Stimulated activated CD8-positive, alpha-beta memory T cell treated with anti-CD3 and anti-CD28 coated beads, Interleukin-2, amount 100 ng/mL, for 1 hour (primary cell): Measurements from ENCODE around the gene S1PR3.

Source experiments
- DNase-seq, 2 donors: peaks; one replicate each; pipeline ENCODE4 v3.0.0-alpha.2; 2020; ENCODE audit warnings: low read depth in 2 of 2

Gene S1PR3

DNA sequence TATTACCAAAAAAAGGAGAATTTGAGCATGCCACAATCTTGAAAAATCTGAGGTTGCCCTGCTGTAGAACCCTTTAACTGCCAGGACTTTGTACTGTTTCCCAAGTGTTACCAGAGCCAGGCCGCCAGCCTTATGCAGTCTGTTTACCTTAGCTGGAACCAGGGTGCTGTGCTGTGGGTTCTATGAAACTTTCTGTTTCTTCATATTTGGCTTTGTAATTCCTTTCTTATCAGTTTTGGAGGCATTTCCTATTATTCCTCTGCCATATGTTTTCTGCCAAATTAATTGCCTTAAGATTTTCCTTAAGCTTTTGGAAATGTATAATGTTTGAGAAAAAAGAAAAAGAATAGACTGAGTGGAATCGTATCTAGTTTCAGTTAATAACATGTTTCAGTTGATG is 2.1 kb downstream of the S1PR3 start:
- DNase-seq, result no peak

DNA sequence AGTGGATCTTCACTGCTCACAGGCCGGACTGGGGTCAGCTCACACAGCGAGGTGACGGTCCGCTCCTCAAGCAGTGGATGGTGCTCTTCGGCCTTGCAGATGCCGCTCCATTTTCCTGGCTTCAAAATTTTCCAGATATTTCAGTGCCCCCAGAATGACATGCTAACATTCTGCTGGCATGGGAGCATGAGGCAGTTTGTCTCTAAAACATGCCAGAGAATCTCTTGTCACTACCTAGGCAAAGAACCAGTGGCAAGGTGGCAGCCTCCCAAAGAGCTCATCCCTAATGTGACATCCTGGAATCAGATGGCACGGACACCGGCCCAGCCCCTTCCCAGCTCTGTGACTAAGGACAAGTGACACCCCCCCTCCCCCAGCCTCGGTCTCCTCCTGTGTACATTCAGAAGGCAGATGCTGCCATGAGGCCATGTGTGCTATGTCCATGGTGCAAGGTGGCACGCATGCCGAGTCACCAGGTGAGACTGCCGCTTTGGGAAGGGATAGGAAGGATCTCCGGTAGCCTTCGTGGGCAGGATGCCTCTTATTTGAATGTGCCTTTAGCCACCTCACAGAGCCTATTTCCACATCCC is 2.7 kb downstream of the S1PR3 start:
- DNase-seq, result no peak

DNA sequence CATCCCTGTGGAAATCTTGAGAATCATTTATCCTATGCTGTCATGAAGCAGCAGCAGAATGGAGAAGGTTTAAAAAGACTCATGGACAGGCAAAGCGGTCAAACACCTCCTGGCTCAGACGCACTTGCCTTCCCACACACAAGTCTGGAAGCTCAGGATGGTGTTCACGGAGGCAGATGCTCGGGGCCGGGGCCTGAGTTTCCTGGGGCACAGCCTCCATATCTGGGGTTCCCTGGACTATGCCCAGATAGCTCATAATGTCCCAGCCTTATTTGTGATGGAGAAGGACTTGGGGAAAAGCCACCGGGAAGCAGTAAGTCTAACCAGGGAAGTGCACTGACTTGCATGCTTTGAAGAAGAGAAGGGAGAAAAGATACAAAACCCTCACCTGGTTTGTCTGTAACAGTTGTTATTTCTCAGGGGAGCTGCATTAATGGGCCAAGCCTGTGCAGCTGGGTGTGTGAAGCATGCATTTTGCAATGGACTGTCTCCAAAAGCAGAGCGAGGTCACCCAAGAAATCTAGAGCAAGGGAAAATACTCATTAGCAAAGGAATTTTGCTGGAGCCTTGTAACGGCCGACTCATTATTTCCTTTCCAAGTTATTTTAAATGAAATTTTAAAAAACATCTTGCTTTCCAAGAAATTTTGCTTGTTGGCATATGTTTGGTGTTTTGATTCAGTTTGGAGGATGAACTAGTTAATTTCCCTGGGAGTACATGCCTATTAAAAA is 3.4 kb downstream of the S1PR3 start:
- no peak for DNase-seq

DNA sequence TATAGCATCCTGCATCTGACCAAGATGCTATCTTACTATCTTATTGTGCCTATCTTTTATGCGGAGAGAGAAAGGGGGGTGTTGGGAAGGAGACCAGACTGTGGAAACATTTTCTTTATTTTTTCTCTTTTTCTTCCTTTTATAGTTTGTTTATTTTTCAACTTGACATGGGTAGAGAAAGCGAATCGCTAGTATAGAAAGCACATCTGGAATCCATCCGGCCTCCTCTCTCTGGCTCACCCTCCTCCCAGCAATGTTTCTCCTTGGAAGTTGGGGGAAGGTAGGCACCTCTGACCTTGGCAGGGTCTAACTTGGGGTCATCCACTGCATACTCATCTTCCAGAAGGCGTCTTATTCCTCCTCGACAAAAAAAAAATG is 3.9 kb downstream of the S1PR3 start:
- DNase-seq, result no peak

DNA sequence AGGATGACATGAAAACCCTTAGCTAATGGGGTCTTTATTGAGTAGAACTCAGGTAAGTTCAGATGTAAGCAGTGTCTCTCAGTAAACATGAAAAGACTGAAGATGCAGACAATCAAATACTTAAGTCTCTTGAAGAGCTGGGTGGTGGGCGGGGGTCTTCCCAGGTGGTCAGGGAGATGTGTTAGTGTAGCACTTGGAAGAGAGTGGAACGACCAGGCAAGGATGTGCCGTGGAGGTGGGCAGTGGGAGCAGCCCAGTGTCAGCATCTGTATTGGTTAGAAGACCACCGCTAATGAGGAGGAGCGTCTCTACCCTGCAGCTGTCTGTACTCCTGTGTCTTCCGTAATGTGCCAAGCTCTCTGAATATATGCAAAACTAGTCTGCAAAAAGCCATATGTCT is 4.4 kb downstream of the S1PR3 start:
- DNase-seq, result no peak

DNA sequence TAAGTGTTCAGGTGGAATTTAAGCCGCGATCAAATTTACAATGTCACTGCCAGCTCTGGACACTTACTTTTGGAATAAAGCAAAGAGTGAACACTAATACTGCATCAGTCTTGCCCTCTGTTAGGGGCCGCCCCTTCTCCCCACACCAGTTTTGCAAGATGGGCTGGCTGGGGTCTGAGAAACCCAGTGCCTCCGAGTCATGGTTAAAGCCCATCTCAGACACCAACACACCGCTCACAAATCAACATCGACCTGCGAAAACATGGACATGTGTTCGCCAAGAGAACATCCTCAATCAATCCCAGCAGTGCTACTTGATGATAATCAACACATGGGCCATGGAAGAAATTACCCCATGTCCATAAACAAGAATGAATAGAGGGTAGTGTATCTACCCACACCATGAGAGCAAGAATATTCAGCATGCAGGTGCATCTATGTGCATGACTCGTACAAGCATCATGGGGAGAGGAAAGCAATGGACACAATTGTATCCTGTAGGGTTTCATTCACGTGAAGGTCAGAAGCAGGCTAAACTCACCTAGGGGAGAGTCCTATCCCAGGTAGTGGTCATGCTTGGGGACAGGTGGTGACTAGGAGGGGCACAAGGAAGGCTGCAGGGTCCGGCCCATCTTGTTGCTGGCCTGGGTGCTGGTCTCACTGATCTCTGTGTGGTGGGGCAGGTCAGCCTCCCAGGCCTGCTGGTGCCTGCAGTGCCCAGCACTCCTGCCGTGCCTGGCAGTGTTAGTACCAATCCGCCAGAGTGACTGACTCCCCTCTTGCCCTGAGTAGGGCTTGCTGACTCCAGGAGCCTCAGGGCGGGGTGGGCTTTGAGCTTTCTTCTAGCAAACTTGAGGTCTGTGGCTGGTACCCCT is 5.0 kb downstream of the S1PR3 start:
- DNase-seq, result no peak

DNA sequence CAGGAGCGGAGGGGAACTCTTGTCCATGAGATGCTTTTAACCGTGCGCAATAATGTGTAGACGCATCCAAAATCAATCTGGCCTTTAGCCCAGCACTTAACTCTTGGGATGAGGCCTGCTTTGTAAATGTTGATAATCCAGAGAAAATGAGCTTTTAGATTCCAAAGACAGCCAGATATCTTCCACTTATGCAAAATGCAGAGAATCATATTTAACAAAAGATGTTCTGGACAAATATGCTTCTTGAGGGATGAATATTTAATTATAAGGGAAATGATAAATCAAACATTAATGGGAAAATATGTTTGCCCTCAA is 5.6 kb downstream of the S1PR3 start:
- DNase-seq, result no peak

DNA sequence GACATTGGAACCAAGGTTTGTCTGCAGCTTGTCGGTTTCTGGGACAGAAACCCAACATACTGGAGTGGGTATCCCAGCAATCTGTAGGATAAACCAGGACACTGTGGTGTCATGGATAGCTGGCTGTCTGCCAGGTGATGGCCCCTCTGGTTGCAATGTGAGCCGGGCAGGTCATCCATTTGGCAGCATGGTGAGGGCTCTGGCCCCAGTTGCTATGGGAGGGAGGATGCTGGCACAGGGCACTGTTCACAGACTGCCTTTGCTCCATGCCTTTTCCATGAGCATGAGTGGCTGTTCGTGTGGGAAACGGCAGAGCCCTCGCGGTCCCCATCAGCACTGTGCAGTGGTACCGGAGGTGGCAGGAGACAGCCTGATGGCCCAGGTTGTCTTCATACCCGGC is 6.4 kb downstream of the S1PR3 start:
- no peak for DNase-seq

DNA sequence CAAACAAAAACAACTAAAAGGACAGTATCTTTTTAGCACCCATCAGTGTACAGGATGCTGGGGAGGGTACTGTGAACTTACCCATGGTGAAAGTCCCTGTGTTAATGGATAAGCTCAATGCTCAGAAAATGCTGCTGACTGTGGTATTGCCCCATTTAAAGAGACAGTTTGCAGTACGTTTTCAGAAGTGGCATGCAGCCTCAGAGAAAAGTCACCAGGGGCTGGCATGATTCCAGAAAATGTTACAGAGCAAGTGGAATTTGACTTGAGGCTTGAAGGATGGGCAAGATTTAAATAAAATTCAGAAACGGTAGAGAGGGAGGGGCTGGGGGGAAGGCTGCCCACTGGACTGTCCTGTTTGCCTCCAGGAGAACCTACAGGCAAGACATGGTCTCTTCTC is 7.2 kb downstream of the S1PR3 start:
- DNase-seq, result no peak

DNA sequence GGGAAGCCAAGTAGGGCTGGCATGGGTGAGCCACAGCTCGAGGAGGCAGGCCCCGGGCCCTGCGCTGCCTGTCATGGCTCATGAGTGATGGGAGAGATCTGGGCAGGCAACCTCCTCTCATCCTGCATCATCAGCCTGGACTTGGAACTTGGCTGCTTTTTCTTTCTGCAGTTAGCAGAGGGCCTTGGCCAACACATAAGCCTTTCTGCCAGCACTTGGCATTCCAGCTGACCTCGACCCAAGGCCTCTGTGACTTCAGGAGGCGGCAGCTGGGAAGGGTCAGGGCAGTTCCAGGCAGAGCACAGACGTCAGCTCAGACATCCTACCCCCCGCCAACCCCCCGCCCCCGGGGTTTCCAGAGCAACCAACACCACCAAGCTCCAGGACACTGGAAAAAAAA is 7.6 kb downstream of the S1PR3 start:
- no peak for DNase-seq

DNA sequence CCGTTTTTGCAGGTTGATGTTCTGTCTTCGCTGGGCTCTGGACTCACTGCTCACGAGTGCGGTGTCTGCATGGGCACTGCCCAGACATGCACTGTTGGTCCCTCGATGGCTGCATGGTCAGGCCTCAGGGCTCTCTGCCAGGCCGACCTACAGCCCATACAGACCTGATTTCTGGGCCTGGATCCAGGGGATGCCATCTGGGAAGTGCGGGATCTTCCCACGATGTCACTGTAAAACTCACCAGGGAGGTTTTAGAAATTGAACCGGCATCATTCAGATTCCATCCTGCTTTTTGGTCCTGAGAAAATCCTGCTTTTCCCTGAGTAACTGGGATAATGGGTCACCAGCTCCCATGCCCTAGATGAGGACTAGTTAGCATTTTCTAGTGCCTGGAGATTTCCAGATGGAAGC is 9.1 kb downstream of the S1PR3 start:
- no peak for DNase-seq

DNA sequence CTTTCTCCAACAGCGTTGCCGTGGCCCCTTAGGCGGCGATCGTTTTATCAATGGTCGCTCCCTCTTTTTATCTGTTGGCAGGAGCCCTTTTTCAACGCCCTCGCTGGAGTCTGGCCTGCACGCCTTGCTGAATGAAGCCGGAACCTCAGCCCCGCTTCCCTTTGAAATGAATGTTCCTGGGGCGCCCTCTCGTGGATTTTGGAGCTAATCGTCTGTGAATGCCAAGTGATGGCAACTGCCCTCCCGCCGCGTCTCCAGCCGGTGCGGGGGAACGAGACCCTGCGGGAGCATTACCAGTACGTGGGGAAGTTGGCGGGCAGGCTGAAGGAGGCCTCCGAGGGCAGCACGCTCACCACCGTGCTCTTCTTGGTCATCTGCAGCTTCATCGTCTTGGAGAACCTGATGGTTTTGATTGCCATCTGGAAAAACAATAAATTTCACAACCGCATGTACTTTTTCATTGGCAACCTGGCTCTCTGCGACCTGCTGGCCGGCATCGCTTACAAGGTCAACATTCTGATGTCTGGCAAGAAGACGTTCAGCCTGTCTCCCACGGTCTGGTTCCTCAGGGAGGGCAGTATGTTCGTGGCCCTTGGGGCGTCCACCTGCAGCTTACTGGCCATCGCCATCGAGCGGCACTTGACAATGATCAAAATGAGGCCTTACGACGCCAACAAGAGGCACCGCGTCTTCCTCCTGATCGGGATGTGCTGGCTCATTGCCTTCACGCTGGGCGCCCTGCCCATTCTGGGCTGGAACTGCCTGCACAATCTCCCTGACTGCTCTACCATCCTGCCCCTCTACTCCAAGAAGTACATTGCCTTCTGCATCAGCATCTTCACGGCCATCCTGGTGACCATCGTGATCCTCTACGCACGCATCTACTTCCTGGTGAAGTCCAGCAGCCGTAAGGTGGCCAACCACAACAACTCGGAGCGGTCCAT is 10.0 kb downstream of the S1PR3 start:
- DNase-seq, result peak; percentile 34 to 52

DNA sequence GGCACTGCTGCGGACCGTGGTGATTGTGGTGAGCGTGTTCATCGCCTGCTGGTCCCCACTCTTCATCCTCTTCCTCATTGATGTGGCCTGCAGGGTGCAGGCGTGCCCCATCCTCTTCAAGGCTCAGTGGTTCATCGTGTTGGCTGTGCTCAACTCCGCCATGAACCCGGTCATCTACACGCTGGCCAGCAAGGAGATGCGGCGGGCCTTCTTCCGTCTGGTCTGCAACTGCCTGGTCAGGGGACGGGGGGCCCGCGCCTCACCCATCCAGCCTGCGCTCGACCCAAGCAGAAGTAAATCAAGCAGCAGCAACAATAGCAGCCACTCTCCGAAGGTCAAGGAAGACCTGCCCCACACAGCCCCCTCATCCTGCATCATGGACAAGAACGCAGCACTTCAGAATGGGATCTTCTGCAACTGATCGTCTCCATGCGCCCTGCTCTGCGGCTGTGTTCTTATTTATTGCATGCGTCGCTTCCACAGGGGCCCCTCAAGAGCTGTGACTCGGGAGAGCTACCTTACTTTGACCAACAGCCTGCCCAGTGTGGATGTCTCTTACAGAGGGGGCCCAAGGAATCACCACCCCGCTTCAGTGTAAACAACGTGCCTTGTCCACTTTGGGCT is 10.8 kb downstream of the S1PR3 start:
- no peak for DNase-seq

DNA sequence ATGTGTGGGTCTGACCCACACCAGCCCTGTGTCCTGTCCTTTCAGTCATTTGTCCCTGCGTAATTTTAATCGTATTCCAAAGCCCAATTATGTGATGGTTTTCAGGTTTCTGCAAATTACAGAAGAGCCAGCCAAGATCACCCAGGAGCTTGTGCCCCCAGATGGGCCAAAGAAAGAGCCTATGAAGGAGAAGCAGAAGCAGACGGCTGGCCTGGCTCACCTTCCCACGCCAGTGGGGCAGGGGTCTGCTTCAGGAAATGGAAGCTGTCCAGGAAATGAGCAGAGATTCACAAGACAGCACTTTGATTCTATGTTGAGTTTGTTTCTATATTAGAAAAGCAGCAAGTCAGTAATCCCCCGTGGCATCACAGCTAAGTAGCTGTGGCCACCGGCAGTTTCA is 11.7 kb downstream of the S1PR3 start:
- no peak for DNase-seq

DNA sequence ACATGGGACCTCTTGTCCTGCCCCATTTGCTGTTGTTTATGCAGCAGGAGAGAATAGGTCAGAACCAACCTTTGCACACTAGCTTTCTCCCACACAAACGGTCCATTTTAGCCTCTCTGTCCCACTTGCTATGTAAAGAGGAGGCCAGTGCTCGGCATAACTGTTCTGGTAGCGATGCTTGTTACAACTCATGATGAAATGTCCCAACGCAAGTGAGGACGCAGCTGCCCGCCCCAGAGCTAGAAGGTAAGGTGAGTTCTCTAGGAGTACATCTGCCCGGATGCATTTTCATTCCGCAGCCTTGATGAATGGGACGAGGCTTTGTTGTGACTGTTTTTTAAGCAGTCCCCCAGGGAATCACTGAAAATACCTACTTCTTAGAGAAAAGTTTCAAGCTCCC is 14.1 kb downstream of the S1PR3 start:
- no peak for DNase-seq

DNA sequence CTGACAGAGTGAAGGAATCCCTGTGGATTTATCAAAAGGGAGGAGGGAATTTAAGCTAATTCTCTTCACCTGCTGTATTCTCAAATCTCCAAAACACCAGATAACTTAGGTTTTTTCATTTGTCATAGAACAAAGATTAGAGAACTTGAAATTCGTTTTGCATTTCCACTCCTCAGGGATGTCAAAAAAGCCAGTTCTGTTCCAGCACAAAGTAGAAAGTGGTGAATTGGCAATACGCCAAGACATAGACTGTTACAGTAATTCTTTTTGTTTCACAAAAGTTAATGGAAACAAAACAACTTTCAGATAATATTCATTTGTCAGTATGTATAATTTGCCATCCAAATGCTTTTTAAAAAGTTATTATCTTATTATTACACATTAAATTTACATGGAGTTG is 15.0 kb downstream of the S1PR3 start:
- no peak for DNase-seq

DNA sequence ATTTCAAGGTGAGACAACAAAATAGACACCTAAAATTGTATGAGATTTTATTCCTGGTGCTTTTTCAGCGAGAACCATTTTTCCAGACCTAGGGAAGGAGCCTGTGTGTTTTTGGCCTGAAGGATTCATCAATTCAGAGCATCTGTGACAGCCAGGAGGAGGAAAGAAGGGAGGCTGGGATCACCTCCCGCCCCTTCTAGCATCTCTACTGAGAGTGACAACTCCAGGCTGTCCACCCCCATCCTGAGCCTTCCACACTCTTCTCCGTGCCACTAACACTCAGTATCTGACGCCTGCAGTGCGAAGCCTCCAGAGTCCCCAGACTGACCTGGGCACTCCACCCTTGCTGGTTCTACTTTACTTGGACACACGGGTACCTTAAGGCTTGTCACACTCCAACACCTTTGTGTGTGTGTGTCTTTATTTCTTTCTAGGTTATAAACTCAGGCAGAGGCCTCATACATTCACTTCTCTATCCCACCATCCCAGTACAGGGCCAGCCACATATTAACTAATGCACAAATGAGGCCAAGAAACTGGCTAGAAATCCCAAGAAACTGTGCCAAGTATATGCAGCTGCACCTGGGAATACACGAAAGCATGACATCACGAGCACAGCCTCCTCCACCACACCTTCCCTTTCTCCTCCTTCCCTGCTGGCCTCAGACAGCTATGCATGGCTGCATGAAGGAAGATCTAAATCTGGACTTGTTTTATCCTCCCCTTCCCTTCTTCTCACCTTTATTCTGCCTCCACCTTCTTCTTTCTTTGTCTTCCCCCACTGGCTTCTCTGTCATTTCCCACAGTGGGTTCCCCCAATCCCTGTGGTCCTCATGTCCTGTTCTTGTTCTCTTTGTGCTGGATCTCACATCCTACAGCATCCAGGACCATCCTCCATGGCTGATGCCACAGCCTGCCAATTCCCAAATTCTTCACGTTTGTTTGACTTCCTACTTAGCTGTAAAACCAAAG is 16.0 kb downstream of the S1PR3 start:
- DNase-seq, result no peak

DNA sequence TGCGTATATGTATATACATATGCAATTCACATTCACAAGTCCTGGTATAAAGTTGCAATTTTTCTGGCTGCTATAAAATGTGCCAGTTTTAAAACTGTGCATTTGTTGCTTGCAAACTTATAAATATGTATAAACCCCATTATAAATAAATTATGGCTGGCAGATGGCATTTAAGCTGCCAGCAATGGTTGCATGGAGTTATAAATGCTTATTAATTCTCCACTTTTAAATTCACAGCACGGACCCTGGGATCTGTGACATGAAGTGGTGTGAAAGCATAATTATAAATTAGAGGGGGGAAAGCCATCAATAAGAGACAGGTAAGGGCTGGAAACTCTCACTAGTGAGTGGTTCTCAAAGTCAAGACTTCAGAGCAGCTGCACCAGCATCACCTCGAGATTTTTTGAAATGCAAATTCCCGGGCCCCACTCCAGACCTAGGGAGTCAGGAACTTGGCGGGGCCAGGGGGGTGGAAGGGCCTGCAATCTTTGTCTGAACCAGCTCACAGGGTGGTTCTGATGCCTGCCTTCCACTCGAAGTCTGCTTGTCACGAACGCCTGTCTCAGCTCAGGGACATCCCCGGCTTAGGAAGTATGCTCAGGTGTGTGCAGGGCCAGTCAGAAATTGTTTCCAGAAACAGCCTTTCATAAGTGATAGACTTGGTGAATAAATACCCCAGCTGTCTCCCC is 16.9 kb downstream of the S1PR3 start:
- DNase-seq, result no peak

DNA sequence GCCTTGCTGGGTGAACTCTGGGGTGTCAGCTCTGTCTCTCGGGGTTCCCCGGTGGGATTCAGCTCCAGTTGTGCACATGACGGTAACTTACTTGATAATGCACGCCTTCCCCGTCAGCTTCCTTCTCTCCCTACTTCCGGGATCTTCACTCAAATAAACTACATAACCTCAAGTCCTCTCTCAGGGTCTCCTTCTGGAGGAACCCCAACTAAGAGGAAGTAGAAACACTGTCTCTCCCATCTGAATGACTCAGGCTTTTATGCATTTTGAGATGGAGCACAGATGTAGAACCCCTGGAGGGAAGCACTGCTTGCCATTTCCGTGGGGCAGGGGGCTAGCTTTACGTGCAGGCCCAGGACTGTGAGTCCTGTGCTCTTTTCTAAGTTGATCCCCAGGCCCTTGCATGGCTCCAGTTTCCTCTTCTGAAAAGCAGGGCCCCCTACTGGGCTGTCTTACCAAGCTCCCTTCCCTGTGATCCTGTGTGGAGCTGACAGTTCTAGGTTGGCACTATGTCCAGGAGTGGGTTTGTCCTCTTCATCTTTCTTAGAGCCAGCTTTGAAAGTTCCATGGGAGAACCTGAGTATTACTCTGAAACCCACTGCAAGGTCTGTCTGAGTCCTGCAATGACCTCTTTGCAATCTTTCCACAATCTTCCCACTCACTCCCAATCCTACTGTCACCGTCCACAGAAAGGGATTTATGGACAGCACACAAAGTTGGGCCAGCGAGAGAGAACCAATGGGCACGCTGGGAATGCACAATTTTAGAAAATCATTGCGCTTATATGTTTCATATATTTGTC is 17.7 kb downstream of the S1PR3 start:
- no peak for DNase-seq
